Thyroid gland (tissue), 4 donors: Measurements from ENCODE around the gene IFIT5. TPM values are rescaled to one million over a fixed set of nuclear protein-coding genes. Genes with fewer than 3 reads are reported as not detected.
A peak's percentile ranks its signal among the peaks of the same experiment; 100 is the strongest.

Source experiments
- DNase-seq, 2 donors: peaks; one replicate each; pipeline ENCODE4 v3.0.0-alpha.2; 2019
- H3K27ac ChIP-seq, 3 donors: fragments of 200-600 bp; sonication (generic); 1 replicate in 2 of 3; 2 replicates in 1 of 3; pipeline ENCODE4 v1.5.1; 2016 to 2019; ENCODE audit warnings: mild to moderate bottlenecking in 1 of 3, moderate library complexity in 1 of 3
- H3K27me3 ChIP-seq: fragments of 200-600 bp; sonication (generic); one replicate; pipeline ENCODE4 v1.5.1; 2019
- H3K36me3 ChIP-seq, 2 donors: fragments of 200-600 bp; sonication (generic); one replicate each; pipeline ENCODE4 v1.5.1; 2016 to 2019
- H3K4me1 ChIP-seq, 2 donors: fragments of 200-600 bp; sonication (generic); one replicate each; pipeline ENCODE4 v1.5.1; 2017 to 2019
- H3K4me3 ChIP-seq, 3 donors: fragments of 200-600 bp; sonication (generic); replicated peaks in 1 of 3; 1 replicate in 2 of 3; 2 replicates in 1 of 3; pipeline ENCODE4 v1.5.1; 2016; ENCODE audit warnings: mild to moderate bottlenecking in 1 of 3
- H3K9me3 ChIP-seq: fragments of 200-600 bp; sonication (generic); one replicate; pipeline ENCODE4 v1.5.1; 2017
- POLR2A ChIP-seq, 2 donors: fragments of 450-650 bp; IDR thresholded peaks; one replicate each; pipeline ENCODE4 v1.6.1; 2017; ENCODE audit warnings: antibody characterized with exemption in 2 of 2, mild to moderate bottlenecking in 2 of 2, moderate library complexity in 1 of 2
- WGBS, 2 donors: methylation state at CpG; one replicate each; pipeline ENCODE4 v1.1.5; 2017; 5-methylcytosine and 5-hydroxymethylcytosine counted together
- intact Hi-C: fragments of 100-400 bp; cut with DNase I; formaldehyde crosslinking; loops from one replicate; pipeline ENCODE4 v1.15.1; 2023
- total RNA-seq, 4 donors: library from RNA; depleted of rRNA; stranded (reverse); fragments of >200 nt; gene quantifications; one replicate each; pipeline ENCODE4 v1.2.3, GENCODE V29; 2016
- TF ChIP-seq, protein P1 (sequence below), 6 experiments: fragments of 200-600 bp in 3 of 6; fragments of 450-650 bp in 3 of 6; sonication (generic) in 3 of 6; IDR thresholded peaks; one replicate each; pipeline ENCODE4 v1.5.1; 2016 to 2019; ENCODE audit warnings: antibody characterized with exemption in 6 of 6, mild to moderate bottlenecking in 2 of 6, inconsistent platforms in 1 of 6, moderate library complexity in 1 of 6

Gene IFIT5
- total RNA-seq, 4 donors from 2014 or later = 13.7 to 23.0 (median 17.1) TPM

DNA sequence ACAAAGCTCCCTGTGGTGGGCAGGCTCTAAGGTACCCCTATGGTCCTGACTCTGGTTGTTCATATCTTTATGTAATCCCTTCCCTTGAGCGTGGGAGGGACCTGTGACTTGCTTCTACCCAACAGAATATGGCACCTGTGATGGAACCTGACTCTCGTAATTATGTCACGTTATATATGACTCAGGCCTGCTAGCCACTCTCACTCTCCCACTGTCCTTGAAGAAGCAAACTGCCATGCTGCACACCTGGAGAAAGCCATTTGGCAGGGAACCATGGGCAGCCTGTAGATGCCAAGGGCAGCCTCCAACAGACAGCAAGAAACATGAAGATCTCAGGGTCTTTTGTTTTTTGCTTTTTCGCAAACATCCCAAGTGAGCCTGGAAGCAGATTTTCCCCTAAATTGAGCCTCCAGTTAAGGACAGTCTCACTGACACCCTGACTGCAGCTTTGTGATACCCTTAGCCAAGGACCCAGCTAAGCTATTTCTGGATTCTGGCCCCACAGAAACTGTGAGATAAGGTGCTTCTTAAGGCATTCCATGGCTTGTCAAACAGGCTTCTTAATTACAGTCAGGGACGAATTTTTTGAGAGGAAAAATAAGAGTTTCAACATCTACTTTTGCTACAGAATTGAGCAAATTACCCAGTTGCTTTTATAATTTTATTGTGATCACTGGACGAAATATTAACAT, 49.6 kb downstream of the IFIT5 start:
- intact Hi-C loops = no loop called here

DNA sequence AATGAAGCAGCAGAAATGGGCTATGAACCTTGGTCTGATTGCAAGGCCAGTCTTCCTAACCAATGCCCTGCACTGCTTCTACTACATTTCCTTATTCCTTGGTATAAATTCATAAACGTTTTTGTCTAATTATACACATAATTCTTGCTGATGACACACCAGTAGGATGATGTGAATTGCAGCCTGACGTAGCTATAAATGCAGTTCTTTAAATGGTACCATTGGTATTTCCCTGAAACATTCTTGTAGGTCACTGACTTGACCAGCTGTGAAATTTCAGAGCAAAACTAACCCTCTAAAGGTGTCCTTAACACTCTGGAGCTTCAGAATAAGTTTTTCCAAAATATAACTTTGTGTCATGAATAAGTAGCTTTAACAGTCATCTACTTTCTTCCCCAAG, 50.8 kb downstream of the IFIT5 start:
- H3K9me3 ChIP-seq = no peaks in the 10 kb centered on the region
- H3K36me3 ChIP-seq = no peaks in the 10 kb centered on the region
- intact Hi-C loops = no loop called here
- DNase-seq = no peak
- no peaks in the 10 kb centered on the region for H3K27me3 ChIP-seq
- H3K4me3 ChIP-seq = no peak overlapping the region
- peaks cover 4 to 8% of the 10 kb centered on the region in 2 donors for H3K4me1 ChIP-seq
- 40 to 68% methylated on average over 2 of the region's 2 CpGs for WGBS, 2 donors
- TF ChIP-seq, protein P1, sequence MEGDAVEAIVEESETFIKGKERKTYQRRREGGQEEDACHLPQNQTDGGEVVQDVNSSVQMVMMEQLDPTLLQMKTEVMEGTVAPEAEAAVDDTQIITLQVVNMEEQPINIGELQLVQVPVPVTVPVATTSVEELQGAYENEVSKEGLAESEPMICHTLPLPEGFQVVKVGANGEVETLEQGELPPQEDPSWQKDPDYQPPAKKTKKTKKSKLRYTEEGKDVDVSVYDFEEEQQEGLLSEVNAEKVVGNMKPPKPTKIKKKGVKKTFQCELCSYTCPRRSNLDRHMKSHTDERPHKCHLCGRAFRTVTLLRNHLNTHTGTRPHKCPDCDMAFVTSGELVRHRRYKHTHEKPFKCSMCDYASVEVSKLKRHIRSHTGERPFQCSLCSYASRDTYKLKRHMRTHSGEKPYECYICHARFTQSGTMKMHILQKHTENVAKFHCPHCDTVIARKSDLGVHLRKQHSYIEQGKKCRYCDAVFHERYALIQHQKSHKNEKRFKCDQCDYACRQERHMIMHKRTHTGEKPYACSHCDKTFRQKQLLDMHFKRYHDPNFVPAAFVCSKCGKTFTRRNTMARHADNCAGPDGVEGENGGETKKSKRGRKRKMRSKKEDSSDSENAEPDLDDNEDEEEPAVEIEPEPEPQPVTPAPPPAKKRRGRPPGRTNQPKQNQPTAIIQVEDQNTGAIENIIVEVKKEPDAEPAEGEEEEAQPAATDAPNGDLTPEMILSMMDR (IDR thresholded peaks at IDR 0.05) = no peak
- no peak for TF ChIP-seq POLR2A (IDR thresholded peaks at IDR 0.05)
- H3K27ac ChIP-seq = no peak overlapping the region

More for the DNA sequence above, 49.6 kb downstream of the IFIT5 start:
- DNase-seq = no peak
- TF ChIP-seq POLR2A (IDR thresholded peaks at IDR 0.05) = no peak
- TF ChIP-seq, protein P1 (IDR thresholded peaks at IDR 0.05) = no peak
- no peak overlapping the region for H3K4me3 ChIP-seq
- 89 to 93% methylated on average over 6 of the region's 6 CpGs for WGBS, 2 donors
- no peaks in the 10 kb centered on the region for H3K27me3 ChIP-seq
- H3K36me3 ChIP-seq = no peaks in the 10 kb centered on the region
- H3K27ac ChIP-seq = no peak overlapping the region
- H3K4me1 ChIP-seq = peaks cover 4 to 8% of the 10 kb centered on the region in 2 donors
- H3K9me3 ChIP-seq = no peaks in the 10 kb centered on the region

GRCh38 chr10:89466599-89467035, 52.2 kb downstream of the IFIT5 start:
- Histone ChIP-seq H3K4me3 (no peak overlapping the region), H3K27ac (peak overlapping the region in 2 of 3 donors; percentile 11 to 29), H3K4me1 (peaks cover 4 to 17% of the 10 kb centered on the region in 2 donors), H3K27me3 (no peaks in the 10 kb centered on the region), H3K9me3 (no peaks in the 10 kb centered on the region), H3K36me3 (no peaks in the 10 kb centered on the region)
- TF ChIP-seq, protein P1 (IDR thresholded peaks at IDR 0.05) = peak in 5 of 6 experiments; percentile 28 to 66 (median 58)
- no peak for TF ChIP-seq POLR2A (IDR thresholded peaks at IDR 0.05)
- DNase-seq = peak; percentile 35 to 40
- intact Hi-C loops = no loop called here
- WGBS, 2 donors = 33 to 52% methylated on average over 3 of the region's 3 CpGs

GRCh38 chr10:89468191-89468965, 54.0 kb downstream of the IFIT5 start:
- Histone ChIP-seq H3K4me3 (no peak overlapping the region), H3K36me3 (no peaks in the 10 kb centered on the region), H3K9me3 (no peaks in the 10 kb centered on the region), H3K27me3 (no peaks in the 10 kb centered on the region), H3K27ac (no peak overlapping the region), H3K4me1 (peaks cover 4 to 20% of the 10 kb centered on the region in 2 donors)
- TF ChIP-seq POLR2A (IDR thresholded peaks at IDR 0.05) = no peak
- TF ChIP-seq, protein P1 (IDR thresholded peaks at IDR 0.05) = no peak
- DNase-seq = no peak
- WGBS, 2 donors = 93 to 96% methylated on average over 9 of the region's 9 CpGs
- intact Hi-C loops = no loop called here

DNA sequence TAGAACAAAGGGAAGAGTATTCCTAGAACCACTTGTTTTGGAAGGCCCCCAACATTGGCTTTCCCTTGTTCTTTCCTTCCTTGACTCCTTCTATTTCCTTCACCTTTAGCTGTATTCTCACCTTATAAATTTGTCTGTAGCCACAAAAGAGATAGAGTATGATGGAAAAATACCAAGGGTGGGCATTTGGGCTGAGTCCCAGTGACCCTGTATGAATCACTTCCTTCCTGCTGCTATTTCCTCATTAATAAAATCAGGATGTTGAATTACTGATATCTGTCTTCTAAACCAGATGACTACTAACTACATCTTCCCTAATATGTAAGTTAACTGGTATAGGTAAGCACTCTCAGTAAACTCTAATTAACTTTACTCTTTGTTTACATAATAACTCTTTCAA, 55.1 kb downstream of the IFIT5 start:
- Histone ChIP-seq H3K9me3 (no peaks in the 10 kb centered on the region), H3K4me3 (no peak overlapping the region), H3K27me3 (no peaks in the 10 kb centered on the region), H3K4me1 (peaks cover 15 to 32% of the 10 kb centered on the region in 2 donors), H3K27ac (no peak overlapping the region), H3K36me3 (no peaks in the 10 kb centered on the region)
- no peak for DNase-seq
- TF ChIP-seq POLR2A (IDR thresholded peaks at IDR 0.05) = no peak
- TF ChIP-seq, protein P1 (IDR thresholded peaks at IDR 0.05) = no peak
- intact Hi-C loops = no loop called here
